Peyer's patch (tissue), 4 donors: ENCODE results near the gene HARS1.

Source experiments
- POLR2A ChIP-seq, 2 donors: fragments of 450-650 bp; IDR thresholded peaks; one replicate each; pipeline ENCODE4 v1.5.1; 2017; ENCODE audit warnings: antibody characterized with exemption in 2 of 2, mild to moderate bottlenecking in 2 of 2, moderate library complexity in 2 of 2
- TF ChIP-seq, protein P1 (sequence below), 6 experiments: fragments of 450-650 bp in 4 of 6; fragments of 200-600 bp in 2 of 6; sonication (generic) in 1 of 6; IDR thresholded peaks; one replicate each; pipeline ENCODE4 v1.5.1; 2017 to 2019; ENCODE audit warnings: antibody characterized with exemption in 6 of 6, mild to moderate bottlenecking in 3 of 6, moderate library complexity in 1 of 6

DNA sequence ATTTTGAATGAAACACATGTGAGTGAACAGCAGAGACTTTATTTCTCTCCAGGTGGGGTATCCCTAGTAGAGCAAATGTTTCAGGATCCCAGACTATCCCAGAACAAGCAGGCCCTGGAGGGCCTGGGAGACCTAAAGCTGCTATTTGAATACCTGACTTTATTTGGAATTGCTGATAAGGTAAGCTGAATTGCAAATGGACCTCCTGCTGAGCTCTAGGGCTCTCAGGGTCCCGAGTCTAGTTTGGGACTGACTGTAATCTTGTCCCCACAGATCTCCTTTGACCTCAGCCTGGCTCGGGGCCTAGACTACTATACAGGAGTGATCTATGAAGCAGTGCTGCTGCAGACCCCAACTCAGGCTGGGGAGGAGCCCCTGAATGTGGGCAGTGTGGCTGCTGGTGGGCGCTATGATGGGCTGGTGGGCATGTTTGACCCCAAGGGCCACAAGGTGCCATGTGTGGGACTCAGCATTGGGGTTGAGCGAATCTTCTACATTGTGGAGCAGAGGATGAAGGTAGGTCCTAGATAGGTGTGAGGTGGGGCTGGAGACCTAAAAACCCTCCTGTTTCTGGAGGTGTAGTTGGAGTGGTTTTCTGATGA is 5.8 kb upstream of the HARS1 start:
- TF ChIP-seq, protein P1, sequence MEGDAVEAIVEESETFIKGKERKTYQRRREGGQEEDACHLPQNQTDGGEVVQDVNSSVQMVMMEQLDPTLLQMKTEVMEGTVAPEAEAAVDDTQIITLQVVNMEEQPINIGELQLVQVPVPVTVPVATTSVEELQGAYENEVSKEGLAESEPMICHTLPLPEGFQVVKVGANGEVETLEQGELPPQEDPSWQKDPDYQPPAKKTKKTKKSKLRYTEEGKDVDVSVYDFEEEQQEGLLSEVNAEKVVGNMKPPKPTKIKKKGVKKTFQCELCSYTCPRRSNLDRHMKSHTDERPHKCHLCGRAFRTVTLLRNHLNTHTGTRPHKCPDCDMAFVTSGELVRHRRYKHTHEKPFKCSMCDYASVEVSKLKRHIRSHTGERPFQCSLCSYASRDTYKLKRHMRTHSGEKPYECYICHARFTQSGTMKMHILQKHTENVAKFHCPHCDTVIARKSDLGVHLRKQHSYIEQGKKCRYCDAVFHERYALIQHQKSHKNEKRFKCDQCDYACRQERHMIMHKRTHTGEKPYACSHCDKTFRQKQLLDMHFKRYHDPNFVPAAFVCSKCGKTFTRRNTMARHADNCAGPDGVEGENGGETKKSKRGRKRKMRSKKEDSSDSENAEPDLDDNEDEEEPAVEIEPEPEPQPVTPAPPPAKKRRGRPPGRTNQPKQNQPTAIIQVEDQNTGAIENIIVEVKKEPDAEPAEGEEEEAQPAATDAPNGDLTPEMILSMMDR (IDR thresholded peaks at IDR 0.05): no peak
- no peak for TF ChIP-seq POLR2A (IDR thresholded peaks at IDR 0.05)
